ENCODE results near the gene PRSS58.

PRSS58 gene

DNA sequence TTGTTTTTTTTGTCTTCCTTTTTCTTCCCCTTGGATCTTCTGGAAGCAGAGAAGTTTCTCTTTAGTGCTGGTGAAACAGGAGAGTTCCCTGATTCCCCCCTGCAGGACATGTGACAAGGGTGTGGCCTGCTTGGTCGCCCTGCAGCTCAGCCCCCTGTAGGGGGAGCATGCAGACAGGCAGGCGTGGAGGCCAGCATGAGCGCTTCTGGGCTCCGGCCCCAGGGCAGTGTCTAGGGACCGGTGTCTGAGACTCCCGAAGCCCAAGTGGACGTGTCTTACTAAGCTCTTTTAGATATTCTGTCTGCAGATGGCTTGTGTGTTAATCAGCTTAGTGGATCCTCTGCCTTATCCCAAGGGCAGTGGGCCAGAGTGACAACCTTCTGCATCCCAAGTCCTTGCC is 26.1 kb downstream of the PRSS58 start:
- TF ChIP-seq CTCF (IDR thresholded peaks at IDR 0.05; ENCODE audit: borderline replicate concordance, extremely low read depth, low read length, poor library complexity, severe bottlenecking) = peak; percentile 16
- TF ChIP-seq EZH2 (IDR thresholded peaks at IDR 0.05; ENCODE audit: borderline replicate concordance, low read depth, low read length, severe bottlenecking) = no peak
- no peak for ATAC-seq (ENCODE audit: insufficient read depth, low read depth)

GRCh38 chr7:142228537-142229104 is 29.2 kb downstream of the PRSS58 start:
- no peak overlapping the region for H3K27ac ChIP-seq (ENCODE audit: low read length)
- H3K4me2 ChIP-seq (ENCODE audit: insufficient read depth, low read length) = no peak overlapping the region
- no peak for ATAC-seq (ENCODE audit: insufficient read depth, low read depth)
- no peaks in the 10 kb centered on the region for H3K36me3 ChIP-seq (ENCODE audit: insufficient read depth, low read length)
- no peak for DNase-seq
- H4K20me1 ChIP-seq (ENCODE audit: insufficient read depth, low read length) = no peaks in the 10 kb centered on the region
- H3K9ac ChIP-seq (ENCODE audit: low read depth, low read length) = no peak overlapping the region
- H3K27me3 ChIP-seq (ENCODE audit: insufficient read depth, low read length, poor library complexity) = peaks cover 3% of the 10 kb centered on the region
- H3K4me3 ChIP-seq (ENCODE audit: low read depth in 1 of 2, low read length in 2 of 2) = no peak overlapping the region
- H2AFZ ChIP-seq (ENCODE audit: low read depth, low read length) = no peak overlapping the region
- no peaks in the 10 kb centered on the region for H3K79me2 ChIP-seq (ENCODE audit: insufficient read depth, low read length)
- no peaks in the 10 kb centered on the region for H3K9me3 ChIP-seq (ENCODE audit: insufficient read depth, low read length, severe bottlenecking)
- TF ChIP-seq EZH2 (IDR thresholded peaks at IDR 0.05; ENCODE audit: borderline replicate concordance, low read depth, low read length, severe bottlenecking) (no peak), CTCF (IDR thresholded peaks at IDR 0.05; ENCODE audit: borderline replicate concordance, extremely low read depth, low read length, poor library complexity, severe bottlenecking) (no peak)
- H3K4me1 ChIP-seq (ENCODE audit: insufficient read depth, low read length) = no peaks in the 10 kb centered on the region

More for the DNA sequence above, 26.1 kb downstream of the PRSS58 start:
- H4K20me1 ChIP-seq (ENCODE audit: insufficient read depth, low read length) = no peaks in the 10 kb centered on the region
- H3K4me2 ChIP-seq (ENCODE audit: insufficient read depth, low read length) = no peak overlapping the region
- H3K4me3 ChIP-seq (ENCODE audit: low read depth in 1 of 2, low read length in 2 of 2) = no peak overlapping the region
- H3K27ac ChIP-seq (ENCODE audit: low read length) = no peak overlapping the region
- H3K4me1 ChIP-seq (ENCODE audit: insufficient read depth, low read length) = no peaks in the 10 kb centered on the region
- no peaks in the 10 kb centered on the region for H3K9me3 ChIP-seq (ENCODE audit: insufficient read depth, low read length, severe bottlenecking)
- no peaks in the 10 kb centered on the region for H3K79me2 ChIP-seq (ENCODE audit: insufficient read depth, low read length)
- H3K27me3 ChIP-seq (ENCODE audit: insufficient read depth, low read length, poor library complexity) = peaks cover 3% of the 10 kb centered on the region
- H3K36me3 ChIP-seq (ENCODE audit: insufficient read depth, low read length) = no peaks in the 10 kb centered on the region
- no peak overlapping the region for H2AFZ ChIP-seq (ENCODE audit: low read depth, low read length)
- no peak overlapping the region for H3K9ac ChIP-seq (ENCODE audit: low read depth, low read length)
- no peak for DNase-seq

All from DND-41 (cell line).